Activated CD8-positive, alpha-beta T cell treated with anti-CD3 and anti-CD28 coated beads for 36 hours (primary cell): ENCODE results near the gene PFKFB3. TPM values are rescaled to one million over a fixed set of nuclear protein-coding genes. Genes with fewer than 3 reads are reported as not detected.

ENCODE experiments used
- ATAC-seq: fragments of 200-7000 bp; cut with Tn5 transposase; one replicate; pipeline ENCODE4 v1.10.0; 2021; ENCODE audit warnings: mild to moderate bottlenecking, moderate library complexity
- CTCF ChIA-PET: fragments of 350-600 bp; sonication (Branson Sonifier 250); formaldehyde crosslinking; loops from one replicate; lab custom pipeline; 2021; ENCODE audit warnings: antibody characterized with exemption; lab: Charles Lee
- POLR2A ChIA-PET: fragments of 350-600 bp; sonication (Branson Sonifier 250); formaldehyde crosslinking; loops from one replicate; lab custom pipeline; 2021; ENCODE audit warnings: antibody characterized with exemption; lab: Charles Lee
- DNase-seq: peaks from one replicate; pipeline ENCODE4 v3.0.0-alpha.2; 2020
- H3K27ac Mint-ChIP-seq: one replicate; pipeline ENCODE4 v1.8.0; 2021; ENCODE audit warnings: mild to moderate bottlenecking, mixed read lengths
- H3K27me3 Mint-ChIP-seq: one replicate; pipeline ENCODE4 v1.8.0; 2021; ENCODE audit warnings: mixed read lengths
- H3K36me3 Mint-ChIP-seq: one replicate; pipeline ENCODE4 v1.8.0; 2021; ENCODE audit warnings: low read depth, mixed read lengths
- H3K4me1 Mint-ChIP-seq: one replicate; pipeline ENCODE4 v1.8.0; 2021; ENCODE audit warnings: low read depth, mixed read lengths
- H3K4me3 Mint-ChIP-seq: one replicate; pipeline ENCODE4 v1.8.0; 2021; ENCODE audit warnings: mild to moderate bottlenecking, moderate library complexity, mixed read lengths
- H3K9me3 Mint-ChIP-seq: one replicate; pipeline ENCODE4 v1.8.0; 2021; ENCODE audit warnings: mixed read lengths
- intact Hi-C: fragments of 100-400 bp; cut with micrococcal nuclease; formaldehyde crosslinking; loops from one replicate; pipeline ENCODE4 v1.10.0; 2022
- total RNA-seq, 2 experiments: library from RNA; stranded (reverse); gene quantifications; one replicate each; pipeline ENCODE4 v1.2.3, GENCODE V29; 2021
- TF ChIP-seq, protein P1 (sequence below): fragments of 200-600 bp; IDR thresholded peaks from one replicate; pipeline ENCODE4 v1.8.0; 2022; ENCODE audit warnings: antibody characterized with exemption, mild to moderate bottlenecking

PFKFB3 gene
- total RNA-seq, 2 experiments from 2014 or later: 107 to 117 TPM

DNA sequence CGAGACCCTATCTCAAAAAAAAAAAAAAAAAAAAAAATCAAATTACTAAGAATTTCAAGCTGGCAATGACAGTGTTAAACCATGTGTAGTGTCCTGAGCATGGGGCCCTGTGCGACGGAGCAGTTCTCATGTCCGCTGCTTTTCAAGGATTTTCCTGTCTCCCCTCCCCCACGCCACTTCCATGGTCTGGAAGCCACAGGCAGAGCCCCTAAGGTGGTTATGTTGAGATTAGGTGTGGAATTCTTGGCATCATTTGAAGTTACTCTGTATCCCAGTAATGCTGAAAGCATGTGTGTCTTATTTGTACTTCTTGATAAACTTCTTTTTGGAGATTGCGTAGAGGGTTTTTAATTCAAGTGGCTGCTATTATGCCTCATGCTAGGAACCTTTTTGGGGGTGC is 65.2 kb downstream of the PFKFB3 start:
- POLR2A ChIA-PET: interaction anchor here (0.6 to 1.8 kb wide), 3 partner anchors 79 to 162 kb away, joined by 3 to 6 read pairs (median 5); no protein-coding TSS in a partner anchor
- H3K9me3 Mint-ChIP-seq: peaks cover 6% of the 10 kb centered on the region
- H3K27ac Mint-ChIP-seq: peak overlapping the region; percentile 48

DNA sequence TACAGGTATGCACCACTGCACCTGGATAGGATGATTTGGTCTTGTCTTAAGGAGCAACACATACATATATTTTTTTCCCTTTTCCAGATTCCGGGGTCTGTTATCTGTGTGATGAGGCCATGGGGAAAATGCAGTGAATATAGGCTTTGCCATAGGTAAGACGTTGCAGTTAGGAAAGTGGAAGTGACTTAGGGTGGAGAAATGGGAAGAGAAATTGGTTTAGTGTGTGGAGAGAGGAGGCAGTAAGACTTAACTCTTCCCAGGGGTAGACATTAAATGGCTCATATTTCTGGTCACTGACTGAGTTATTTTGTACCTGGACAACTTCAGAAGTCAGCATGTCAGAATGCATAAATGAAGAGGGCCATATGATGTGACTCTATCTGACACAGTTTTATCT is 66.7 kb downstream of the PFKFB3 start:
- ChIA-PET CTCF (interaction anchor here (1.0 to 3.2 kb wide), 2 partner anchors 67 to 79 kb away, joined by 4 to 12 read pairs; partner anchors contain the start of gene PFKFB3), POLR2A (interaction anchor here (0.7 to 3.3 kb wide), 2 partner anchors 79 to 138 kb away, joined by 3 to 22 read pairs; no protein-coding TSS in a partner anchor)
- H3K4me3 Mint-ChIP-seq: no peak overlapping the region
- no peaks in the 10 kb centered on the region for H3K27me3 Mint-ChIP-seq
- ATAC-seq (no peak), DNase-seq (no peak)
- intact Hi-C loops: no loop called here
- TF ChIP-seq, protein P1, sequence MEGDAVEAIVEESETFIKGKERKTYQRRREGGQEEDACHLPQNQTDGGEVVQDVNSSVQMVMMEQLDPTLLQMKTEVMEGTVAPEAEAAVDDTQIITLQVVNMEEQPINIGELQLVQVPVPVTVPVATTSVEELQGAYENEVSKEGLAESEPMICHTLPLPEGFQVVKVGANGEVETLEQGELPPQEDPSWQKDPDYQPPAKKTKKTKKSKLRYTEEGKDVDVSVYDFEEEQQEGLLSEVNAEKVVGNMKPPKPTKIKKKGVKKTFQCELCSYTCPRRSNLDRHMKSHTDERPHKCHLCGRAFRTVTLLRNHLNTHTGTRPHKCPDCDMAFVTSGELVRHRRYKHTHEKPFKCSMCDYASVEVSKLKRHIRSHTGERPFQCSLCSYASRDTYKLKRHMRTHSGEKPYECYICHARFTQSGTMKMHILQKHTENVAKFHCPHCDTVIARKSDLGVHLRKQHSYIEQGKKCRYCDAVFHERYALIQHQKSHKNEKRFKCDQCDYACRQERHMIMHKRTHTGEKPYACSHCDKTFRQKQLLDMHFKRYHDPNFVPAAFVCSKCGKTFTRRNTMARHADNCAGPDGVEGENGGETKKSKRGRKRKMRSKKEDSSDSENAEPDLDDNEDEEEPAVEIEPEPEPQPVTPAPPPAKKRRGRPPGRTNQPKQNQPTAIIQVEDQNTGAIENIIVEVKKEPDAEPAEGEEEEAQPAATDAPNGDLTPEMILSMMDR: no peak
- H3K4me1 Mint-ChIP-seq: peaks cover 50% of the 10 kb centered on the region
- peaks cover 6% of the 10 kb centered on the region for H3K9me3 Mint-ChIP-seq
- peak overlapping the region; percentile 97 for H3K27ac Mint-ChIP-seq
- H3K36me3 Mint-ChIP-seq: peaks cover 15% of the 10 kb centered on the region

More for the DNA sequence above, 65.2 kb downstream of the PFKFB3 start:
- TF ChIP-seq, protein P1: no peak
- intact Hi-C loops: no loop called here
- H3K4me1 Mint-ChIP-seq: peaks cover 50% of the 10 kb centered on the region
- no peak overlapping the region for H3K4me3 Mint-ChIP-seq
- DNase-seq (no peak), ATAC-seq (no peak)
- CTCF ChIA-PET: no interaction called here
- H3K36me3 Mint-ChIP-seq: peaks cover 15% of the 10 kb centered on the region
- no peaks in the 10 kb centered on the region for H3K27me3 Mint-ChIP-seq

DNA sequence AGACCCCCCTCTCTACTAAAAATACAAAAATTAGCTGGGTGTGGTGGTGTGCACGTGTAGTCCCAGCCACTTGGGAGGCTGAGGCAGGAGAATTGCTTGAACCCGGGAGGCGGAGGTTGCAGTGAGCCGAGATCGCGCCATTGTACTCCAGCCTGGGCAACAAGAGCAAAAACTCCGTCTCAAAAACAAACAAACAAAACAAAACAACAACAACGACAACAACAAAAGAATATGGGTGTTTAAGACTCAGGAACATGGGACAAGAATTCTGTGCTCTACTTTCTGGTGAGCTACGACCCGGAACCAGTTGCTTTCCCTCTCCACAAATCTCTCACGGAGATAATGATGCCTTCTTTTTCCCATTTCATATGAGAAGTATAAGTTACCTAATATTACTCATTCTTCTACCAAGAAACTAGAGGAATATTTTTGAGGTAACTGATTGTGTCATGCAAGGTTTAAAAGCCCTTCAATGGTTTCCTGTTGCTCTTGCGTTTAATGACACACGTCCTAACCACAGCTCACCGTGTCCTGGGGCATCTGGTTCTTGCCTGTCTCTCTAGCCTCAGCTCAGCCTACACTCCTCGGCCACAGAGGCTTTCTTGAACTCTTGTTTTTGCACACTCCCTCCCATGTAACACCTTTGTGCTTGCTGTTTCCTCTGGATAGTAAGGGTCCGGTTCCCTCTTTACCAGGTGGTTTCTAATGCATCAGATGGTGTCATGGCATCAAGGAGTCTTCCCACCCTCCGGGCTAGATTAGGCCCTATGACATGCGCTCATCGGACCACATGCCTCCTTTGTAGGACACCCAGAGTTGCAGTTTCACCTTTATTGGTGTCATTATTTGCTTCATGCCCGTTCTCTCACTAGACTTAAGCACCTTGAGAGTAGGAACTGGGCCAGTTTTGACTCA is 67.5 kb downstream of the PFKFB3 start:
- ATAC-seq (peak; percentile 79), DNase-seq (peak; percentile 95)
- POLR2A ChIA-PET: interaction anchor here (0.7 to 3.3 kb wide), 2 partner anchors 78 to 137 kb away, joined by 3 to 22 read pairs; no protein-coding TSS in a partner anchor
- CTCF ChIA-PET: interaction anchor here (1.0 to 3.2 kb wide), 2 partner anchors 68 to 78 kb away, joined by 4 to 12 read pairs; partner anchors contain the start of gene PFKFB3
- H3K4me3 Mint-ChIP-seq: peak overlapping the region; percentile 50
- H3K9me3 Mint-ChIP-seq: peaks cover 6% of the 10 kb centered on the region
- H3K27ac Mint-ChIP-seq: peak overlapping the region; percentile 97
- intact Hi-C loops: loop anchor here (10.0 kb wide), 2 partner anchors 65 to 115 kb away; partner anchors contain the start of gene PFKFB3
- TF ChIP-seq, protein P1: no peak
- peaks cover 55% of the 10 kb centered on the region for H3K4me1 Mint-ChIP-seq
- peaks cover 18% of the 10 kb centered on the region for H3K36me3 Mint-ChIP-seq
- no peaks in the 10 kb centered on the region for H3K27me3 Mint-ChIP-seq

DNA sequence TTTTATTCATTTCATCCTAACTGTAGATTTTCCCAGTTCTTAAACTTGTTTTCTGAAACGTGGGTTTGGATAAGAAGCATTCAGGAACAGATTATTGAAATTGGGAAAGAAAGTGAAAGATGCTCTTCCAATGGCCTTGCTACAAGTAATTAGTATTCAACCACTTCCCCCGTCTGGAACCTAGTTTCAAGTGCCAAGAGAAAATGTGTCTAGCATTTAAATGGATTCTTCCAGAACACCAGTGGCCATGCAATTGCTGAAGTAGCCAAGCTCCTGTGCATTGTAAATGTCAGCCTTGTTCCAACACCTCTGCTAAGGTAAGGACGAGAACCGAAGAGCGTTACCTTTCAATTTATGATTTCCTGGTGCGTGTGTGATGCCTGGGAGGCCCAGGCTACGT is 68.2 kb downstream of the PFKFB3 start:
- H3K27me3 Mint-ChIP-seq: no peaks in the 10 kb centered on the region

More for the DNA sequence above, 68.2 kb downstream of the PFKFB3 start:
- Mint-ChIP-seq H3K4me1 (peaks cover 62% of the 10 kb centered on the region), H3K27ac (peak overlapping the region; percentile 97), H3K4me3 (peak overlapping the region; percentile 50), H3K9me3 (peaks cover 6% of the 10 kb centered on the region), H3K36me3 (peaks cover 18% of the 10 kb centered on the region)
- ATAC-seq: no peak
- intact Hi-C loops: loop anchor here (10.0 kb wide), 2 partner anchors 66 to 114 kb away; partner anchors contain the start of gene PFKFB3
- TF ChIP-seq, protein P1: no peak
- DNase-seq: no peak
- ChIA-PET CTCF (interaction anchor here (0.8 to 3.2 kb wide), 2 partner anchors 68 to 78 kb away, joined by 3 to 12 read pairs; partner anchors contain the start of gene PFKFB3), POLR2A (interaction anchor here (3.3 kb wide), 1 partner anchor 77 kb away, joined by 22 read pairs; no protein-coding TSS in a partner anchor)
